Kidney capillary endothelial cell (primary cell): ENCODE data around the gene CASZ1.

Experiments
- DNase-seq: peaks from one replicate; pipeline ENCODE4 v3.0.0-alpha.2; 2018; ENCODE audit warnings: low spot score

CASZ1 gene

GRCh38 chr1:10671622-10672342 is 124.7 kb downstream of the CASZ1 start:
- no peak for DNase-seq

GRCh38 chr1:10671090-10671489 is 125.4 kb downstream of the CASZ1 start:
- no peak for DNase-seq

GRCh38 chr1:10670190-10670589 is 126.3 kb downstream of the CASZ1 start:
- no peak for DNase-seq

GRCh38 chr1:10669570-10669969 is 126.9 kb downstream of the CASZ1 start:
- no peak for DNase-seq

GRCh38 chr1:10667861-10668761 is 128.3 kb downstream of the CASZ1 start:
- peak; percentile 21 for DNase-seq

GRCh38 chr1:10665930-10666850 is 130.3 kb downstream of the CASZ1 start:
- DNase-seq = no peak

- DNase-seq = no peak
These were observed 131.2 kb downstream of the CASZ1 start for GRCh38 chr1:10665226-10665625.

- no peak for DNase-seq
These were observed 132.2 kb downstream of the CASZ1 start for GRCh38 chr1:10664251-10664650.

GRCh38 chr1:10663678-10664035 is 132.8 kb downstream of the CASZ1 start:
- DNase-seq = no peak

GRCh38 chr1:10662824-10663677 is 133.4 kb downstream of the CASZ1 start:
- no peak for DNase-seq

GRCh38 chr1:10662090-10662688 is 134.3 kb downstream of the CASZ1 start:
- DNase-seq = no peak

- DNase-seq = no peak
These were observed 135.0 kb downstream of the CASZ1 start for GRCh38 chr1:10661453-10661852.

GRCh38 chr1:10659646-10660540 is 136.6 kb downstream of the CASZ1 start:
- DNase-seq = no peak

GRCh38 chr1:10659218-10659617 is 137.2 kb downstream of the CASZ1 start:
- no peak for DNase-seq

GRCh38 chr1:10658396-10659066 is 137.9 kb downstream of the CASZ1 start:
- no peak for DNase-seq

- DNase-seq = no peak
These were observed 139.2 kb downstream of the CASZ1 start for GRCh38 chr1:10657088-10657847.

GRCh38 chr1:10656431-10656830 is 140.0 kb downstream of the CASZ1 start:
- no peak for DNase-seq

GRCh38 chr1:10655002-10655401 is 141.4 kb downstream of the CASZ1 start:
- no peak for DNase-seq
